ENCODE results near the gene CNTN4.

CNTN4 gene

DNA sequence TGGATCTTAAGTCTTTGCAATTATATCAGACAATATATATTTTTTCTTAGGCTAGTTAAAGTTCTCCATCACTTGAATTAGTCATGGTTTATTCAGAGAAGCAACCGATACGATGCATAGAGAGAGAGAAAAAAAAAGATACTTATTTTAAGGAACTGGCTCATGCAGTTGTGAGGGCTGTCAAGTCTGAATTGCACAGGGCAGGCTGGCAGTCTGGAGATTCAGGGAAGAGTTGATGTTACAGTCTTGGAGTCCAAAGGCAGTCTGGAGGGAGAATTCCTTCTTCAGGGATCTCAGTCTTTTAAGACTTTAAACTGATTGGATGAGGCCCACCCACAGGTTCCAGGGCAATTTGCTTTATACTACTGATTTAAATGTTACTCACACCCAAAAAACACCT, 598.9 kb downstream of the CNTN4 start:
- H3K4me3 ChIP-seq (replicated peaks; ENCODE audit: insufficient read depth, low read length): no peak overlapping the region
- H3K27ac ChIP-seq (replicated peaks): no peak overlapping the region
- no peaks in the 10 kb centered on the region for H3K27me3 ChIP-seq (ENCODE audit: insufficient read depth, poor library complexity, severe bottlenecking)
- TF ChIP-seq, protein P1, sequence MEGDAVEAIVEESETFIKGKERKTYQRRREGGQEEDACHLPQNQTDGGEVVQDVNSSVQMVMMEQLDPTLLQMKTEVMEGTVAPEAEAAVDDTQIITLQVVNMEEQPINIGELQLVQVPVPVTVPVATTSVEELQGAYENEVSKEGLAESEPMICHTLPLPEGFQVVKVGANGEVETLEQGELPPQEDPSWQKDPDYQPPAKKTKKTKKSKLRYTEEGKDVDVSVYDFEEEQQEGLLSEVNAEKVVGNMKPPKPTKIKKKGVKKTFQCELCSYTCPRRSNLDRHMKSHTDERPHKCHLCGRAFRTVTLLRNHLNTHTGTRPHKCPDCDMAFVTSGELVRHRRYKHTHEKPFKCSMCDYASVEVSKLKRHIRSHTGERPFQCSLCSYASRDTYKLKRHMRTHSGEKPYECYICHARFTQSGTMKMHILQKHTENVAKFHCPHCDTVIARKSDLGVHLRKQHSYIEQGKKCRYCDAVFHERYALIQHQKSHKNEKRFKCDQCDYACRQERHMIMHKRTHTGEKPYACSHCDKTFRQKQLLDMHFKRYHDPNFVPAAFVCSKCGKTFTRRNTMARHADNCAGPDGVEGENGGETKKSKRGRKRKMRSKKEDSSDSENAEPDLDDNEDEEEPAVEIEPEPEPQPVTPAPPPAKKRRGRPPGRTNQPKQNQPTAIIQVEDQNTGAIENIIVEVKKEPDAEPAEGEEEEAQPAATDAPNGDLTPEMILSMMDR (IDR thresholded peaks at IDR 0.05; ENCODE audit: insufficient read depth, low read length): no peak
- TF ChIP-seq, protein P2, sequence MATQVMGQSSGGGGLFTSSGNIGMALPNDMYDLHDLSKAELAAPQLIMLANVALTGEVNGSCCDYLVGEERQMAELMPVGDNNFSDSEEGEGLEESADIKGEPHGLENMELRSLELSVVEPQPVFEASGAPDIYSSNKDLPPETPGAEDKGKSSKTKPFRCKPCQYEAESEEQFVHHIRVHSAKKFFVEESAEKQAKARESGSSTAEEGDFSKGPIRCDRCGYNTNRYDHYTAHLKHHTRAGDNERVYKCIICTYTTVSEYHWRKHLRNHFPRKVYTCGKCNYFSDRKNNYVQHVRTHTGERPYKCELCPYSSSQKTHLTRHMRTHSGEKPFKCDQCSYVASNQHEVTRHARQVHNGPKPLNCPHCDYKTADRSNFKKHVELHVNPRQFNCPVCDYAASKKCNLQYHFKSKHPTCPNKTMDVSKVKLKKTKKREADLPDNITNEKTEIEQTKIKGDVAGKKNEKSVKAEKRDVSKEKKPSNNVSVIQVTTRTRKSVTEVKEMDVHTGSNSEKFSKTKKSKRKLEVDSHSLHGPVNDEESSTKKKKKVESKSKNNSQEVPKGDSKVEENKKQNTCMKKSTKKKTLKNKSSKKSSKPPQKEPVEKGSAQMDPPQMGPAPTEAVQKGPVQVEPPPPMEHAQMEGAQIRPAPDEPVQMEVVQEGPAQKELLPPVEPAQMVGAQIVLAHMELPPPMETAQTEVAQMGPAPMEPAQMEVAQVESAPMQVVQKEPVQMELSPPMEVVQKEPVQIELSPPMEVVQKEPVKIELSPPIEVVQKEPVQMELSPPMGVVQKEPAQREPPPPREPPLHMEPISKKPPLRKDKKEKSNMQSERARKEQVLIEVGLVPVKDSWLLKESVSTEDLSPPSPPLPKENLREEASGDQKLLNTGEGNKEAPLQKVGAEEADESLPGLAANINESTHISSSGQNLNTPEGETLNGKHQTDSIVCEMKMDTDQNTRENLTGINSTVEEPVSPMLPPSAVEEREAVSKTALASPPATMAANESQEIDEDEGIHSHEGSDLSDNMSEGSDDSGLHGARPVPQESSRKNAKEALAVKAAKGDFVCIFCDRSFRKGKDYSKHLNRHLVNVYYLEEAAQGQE (IDR thresholded peaks at IDR 0.05; ENCODE audit: insufficient replicate concordance, low read depth): no peak
- TF ChIP-seq SPI1 (IDR thresholded peaks at IDR 0.05; ENCODE audit: borderline replicate concordance, low read depth) (no peak), POLR2AphosphoS5 (IDR thresholded peaks at IDR 0.05; ENCODE audit: low read depth) (no peak)
- no peak for DNase-seq (ENCODE audit: low read depth in 1 of 2, low spot score in 1 of 2)

DNA sequence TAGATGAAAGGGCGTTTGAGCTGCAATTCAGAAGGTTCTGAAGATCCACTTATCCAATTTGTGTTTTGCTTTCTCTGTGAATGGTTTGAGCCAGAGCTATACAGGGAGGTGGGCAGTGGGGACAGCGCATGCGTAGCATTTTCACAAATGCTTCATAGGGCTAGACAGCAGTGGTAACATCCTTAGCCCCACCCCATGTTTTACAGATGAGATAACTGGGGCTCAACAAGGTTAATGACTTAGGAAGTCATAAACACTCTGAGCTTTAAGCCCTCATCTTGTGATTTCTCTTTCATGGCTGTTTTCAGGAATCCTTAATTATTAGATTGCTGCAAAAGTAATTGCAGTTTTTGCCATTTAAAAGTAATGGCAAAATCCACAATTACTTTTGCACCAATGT, 602.8 kb downstream of the CNTN4 start:
- H3K27ac ChIP-seq (replicated peaks): no peak overlapping the region
- H3K4me3 ChIP-seq (replicated peaks; ENCODE audit: insufficient read depth, low read length): no peak overlapping the region
- TF ChIP-seq POLR2AphosphoS5 (IDR thresholded peaks at IDR 0.05; ENCODE audit: low read depth) (no peak), SPI1 (IDR thresholded peaks at IDR 0.05; ENCODE audit: borderline replicate concordance, low read depth) (no peak), GABPA (IDR thresholded peaks at IDR 0.05; ENCODE audit: low read depth) (no peak)
- TF ChIP-seq, protein P1 (IDR thresholded peaks at IDR 0.05; ENCODE audit: insufficient read depth, low read length): no peak
- TF ChIP-seq, protein P2 (IDR thresholded peaks at IDR 0.05; ENCODE audit: insufficient replicate concordance, low read depth): no peak
- H3K27me3 ChIP-seq (ENCODE audit: insufficient read depth, poor library complexity, severe bottlenecking): no peaks in the 10 kb centered on the region
- DNase-seq (ENCODE audit: low read depth in 1 of 2, low spot score in 1 of 2): no peak

DNA sequence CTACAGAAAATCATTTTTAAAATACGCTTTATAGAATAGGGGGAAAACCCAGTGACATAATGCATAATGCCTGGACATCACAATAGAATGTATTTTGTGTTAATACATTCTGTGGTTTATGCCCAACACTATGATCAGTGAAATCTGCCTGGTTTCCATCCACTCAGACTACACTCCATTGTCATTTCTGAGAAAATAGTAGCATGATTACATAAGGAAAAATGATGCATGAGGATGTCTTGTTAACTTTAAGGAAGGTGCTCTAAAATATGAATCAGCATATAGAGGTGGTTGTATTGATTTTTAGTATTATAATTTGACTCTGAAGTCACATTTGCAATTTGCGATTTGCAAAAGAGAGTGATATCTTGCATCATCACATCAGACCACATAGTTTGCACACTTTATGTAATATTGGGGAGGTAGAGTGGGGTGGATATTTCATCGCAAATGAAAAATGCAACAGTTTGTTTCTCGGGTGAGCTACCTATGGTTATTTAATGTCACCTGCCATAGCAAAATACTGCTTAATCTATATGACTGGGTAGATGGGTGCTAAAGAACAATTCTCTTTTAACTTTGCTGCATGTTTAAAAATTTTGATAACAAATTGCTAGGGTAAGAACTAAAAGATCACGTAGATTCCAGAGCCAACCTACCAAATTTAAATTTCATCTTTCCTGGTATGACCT, 607.6 kb downstream of the CNTN4 start:
- DNase-seq (ENCODE audit: low read depth in 1 of 2, low spot score in 1 of 2): peak in 1 of 2 experiments; percentile 6
- TF ChIP-seq, protein P2 (IDR thresholded peaks at IDR 0.05; ENCODE audit: insufficient replicate concordance, low read depth): no peak
- TF ChIP-seq, protein P1 (IDR thresholded peaks at IDR 0.05; ENCODE audit: insufficient read depth, low read length): no peak
- TF ChIP-seq SPI1 (IDR thresholded peaks at IDR 0.05; ENCODE audit: borderline replicate concordance, low read depth) (no peak), POLR2AphosphoS5 (IDR thresholded peaks at IDR 0.05; ENCODE audit: low read depth) (no peak), GABPA (IDR thresholded peaks at IDR 0.05; ENCODE audit: low read depth) (no peak)
- Histone ChIP-seq H3K27ac (replicated peaks) (no peak overlapping the region), H3K4me3 (replicated peaks; ENCODE audit: insufficient read depth, low read length) (no peak overlapping the region), H3K27me3 (ENCODE audit: insufficient read depth, poor library complexity, severe bottlenecking) (no peaks in the 10 kb centered on the region)
